HT-29 (cell line): Measurements from ENCODE around the gene GRIN2C. TPM values are rescaled to one million over a fixed set of nuclear protein-coding genes. Genes with fewer than 3 reads are reported as not detected.
"Not testable (repeated sequence)": the region's sequence is repeated elsewhere in the genome, so short reads cannot be mapped to it uniquely, and the experiment has no call there.

Experiments used
- DNase-seq: peaks from one replicate; pipeline ENCODE4 v3.0.0-alpha.2; 2015; ENCODE audit warnings: low spot score
- total RNA-seq: library from RNA; depleted of rRNA; stranded (reverse); fragments of >200 nt; shearing (Covaris generic); gene quantifications from 2 replicates; pipeline ENCODE4 v1.2.3, GENCODE V29; 2014; rRNA removed

GRIN2C gene
- 0.03 TPM in 1 of 2 replicates, not detected in the other for total RNA-seq

- no peak for DNase-seq
Observed at GRCh38 chr17:74859459-74860228, at the start of gene GRIN2C. Gene GRIN2C (minus strand): TSS chr17:74859885. CDS start chr17:74855092, 4,793 bp downstream.

GRCh38 chr17:74909097-74909496 lies 49.4 kb upstream of the GRIN2C start:
- not testable (repeated sequence) for DNase-seq

GRCh38 chr17:74907012-74907411 lies 47.3 kb upstream of the GRIN2C start:
- no peak for DNase-seq

- DNase-seq = not testable (repeated sequence)
Observed at GRCh38 chr17:74906214-74906793, 46.6 kb upstream of the GRIN2C start.

- DNase-seq = no peak
Observed at GRCh38 chr17:74904687-74905409, 45.2 kb upstream of the GRIN2C start.

GRCh38 chr17:74903671-74904070 lies 44.0 kb upstream of the GRIN2C start:
- no peak for DNase-seq

GRCh38 chr17:74903034-74903433 lies 43.3 kb upstream of the GRIN2C start:
- DNase-seq = no peak

GRCh38 chr17:74901353-74902135 lies 41.9 kb upstream of the GRIN2C start:
- no peak for DNase-seq

GRCh38 chr17:74900208-74900607 lies 40.5 kb upstream of the GRIN2C start:
- DNase-seq = no peak

GRCh38 chr17:74898376-74898946 lies 38.8 kb upstream of the GRIN2C start:
- DNase-seq = no peak

- no peak for DNase-seq
Observed at GRCh38 chr17:74893936-74894671, 34.4 kb upstream of the GRIN2C start.

- DNase-seq = no peak
Observed at GRCh38 chr17:74892974-74893911, 33.6 kb upstream of the GRIN2C start, which contains the start of gene FADS6. Gene FADS6 (minus strand): TSS chr17:74893633. CDS start chr17:74893595, 38 bp downstream.

GRCh38 chr17:74892013-74892841 lies 32.5 kb upstream of the GRIN2C start:
- no peak for DNase-seq

GRCh38 chr17:74890554-74890953 lies 30.9 kb upstream of the GRIN2C start:
- no peak for DNase-seq

- DNase-seq = no peak
Observed at GRCh38 chr17:74888469-74888868, 28.8 kb upstream of the GRIN2C start.

GRCh38 chr17:74883241-74883745 lies 23.6 kb upstream of the GRIN2C start:
- DNase-seq = no peak

- no peak for DNase-seq
Observed at GRCh38 chr17:74882517-74883240, 23.0 kb upstream of the GRIN2C start.

GRCh38 chr17:74881073-74881472 lies 21.4 kb upstream of the GRIN2C start:
- DNase-seq = no peak
